Pancreas (tissue), 10 donors: Measurements from ENCODE around the gene LZTS2. TPM values are rescaled to one million over a fixed set of nuclear protein-coding genes. Genes with fewer than 3 reads are reported as not detected.

Source experiments
- ATAC-seq, 4 donors: fragments of 200-7000 bp; cut with Tn5 transposase; one replicate each; pipeline versions ENCODE4 v1.8.0 to v1.9.1; 2020; ENCODE audit warnings: mild to moderate bottlenecking in 4 of 4, moderate library complexity in 4 of 4
- DNase-seq, 6 donors: peaks; one replicate each; pipeline ENCODE4 v3.0.0-alpha.2; 2020
- FAIRE-seq: peaks from 2 replicates; lab custom pipeline; 2012; peaks lifted over from hg19 to GRCh38; lab: Jason Lieb, UNC
- H3K27ac ChIP-seq, 4 donors: fragments of 200-600 bp; sonication (generic); 1 replicate in 3 of 4; 2 replicates in 1 of 4; pipeline versions ENCODE4 v1.5.0 to v1.8.0; 2020
- H3K27me3 ChIP-seq, 4 donors: fragments of 200-600 bp; one replicate each; pipeline ENCODE4 v1.8.0; 2021
- H3K36me3 ChIP-seq, 3 donors: fragments of 200-600 bp; sonication (generic) in 1 of 3; one replicate each; pipeline versions ENCODE4 v1.5.0 to v1.8.0; 2020 to 2021
- H3K4me1 ChIP-seq, 3 donors: fragments of 200-600 bp; one replicate each; pipeline ENCODE4 v1.8.0; 2021
- H3K4me3 ChIP-seq, 4 donors: fragments of 200-600 bp; sonication (generic) in 2 of 4; one replicate each; pipeline versions ENCODE4 v1.5.0 to v1.8.0; 2020 to 2021
- H3K9me3 ChIP-seq, 4 donors: fragments of 200-600 bp; one replicate each; pipeline ENCODE4 v1.8.0; 2021
- CTCF ChIP-seq, 4 donors: fragments of 200-600 bp; sonication (generic) in 3 of 4; IDR thresholded peaks; one replicate each; pipeline versions ENCODE4 v1.5.0 to v1.8.0; 2021; ENCODE audit warnings: antibody characterized with exemption in 4 of 4
- WGBS, 2 donors: extraction: QIAGEN DNeasy Blood & Tissue Kit; methylation state at CpG; one replicate each; pipeline ENCODE4 v1.1.7; 2013; 5-methylcytosine and 5-hydroxymethylcytosine counted together
- intact Hi-C, 3 donors: fragments of 100-400 bp; cut with DNase I; formaldehyde crosslinking; loops; one replicate each; pipeline versions ENCODE4 v1.11.1 to v1.14.2; 2022
- polyA plus RNA-seq, 2 donors: library from polyadenylated mRNA; stranded (reverse); fragments of 200-250 nt; gene quantifications; one replicate each; pipeline ENCODE4 v1.2.3, GENCODE V29; 2013
- total RNA-seq, 6 donors: library from RNA; stranded (reverse); fragmentation: NEBNext Ultra II Directional in 4 of 6; extraction: Animal tissue kit (Norgen Biotek cat#: 25700) in 4 of 6; gene quantifications; one replicate each; pipeline versions ENCODE4 v1.2.1 to v1.2.4, GENCODE V29; 2021 to 2023
- donor health status: healthy with polysubstance abuse.
- donor health status: DM: no; HTN: no; CAD: no; lungs with moderate emphysema.
- donor health status: DM: no; HTN: no; CAD: no.
- donor health status: control.
- donor health status: control.
- donor health status: Bipolar disorder and iron deficiency.
- donor health status: DM: yes; HTN: yes; CAD: no.
- donor health status: DM: no; HTN: no; CAD: no.
- donor health status: DM: no; HTN: no; CAD: no.
- donor health status: DM: yes; HTN: yes; CAD: no.

The LZTS2 gene
- total and polyA plus RNA-seq, 8 donors, result 10.5 to 52.2 (median 17.3) TPM

GRCh38 chr10:101035314-101035713, 35.7 kb downstream of the LZTS2 start:
- intact Hi-C loops, result no loop called here
- Histone ChIP-seq H3K9me3 (no peaks in the 10 kb centered on the region), H3K4me3 (no peak overlapping the region), H3K4me1 (peaks cover 0 to 12% (median 0%) of the 10 kb centered on the region in 3 donors), H3K36me3 (peaks cover 0 to 25% (median 18%) of the 10 kb centered on the region in 3 donors), H3K27ac (no peak overlapping the region), H3K27me3 (no peaks in the 10 kb centered on the region)
- no peak for ATAC-seq
- FAIRE-seq, result no peak
- no peak for TF ChIP-seq CTCF (IDR thresholded peaks at IDR 0.05)
- DNase-seq, result peak in 1 of 6 donors; percentile 72
- 89 to 91% methylated on average over 7 of the region's 7 CpGs for WGBS, 2 donors

DNA sequence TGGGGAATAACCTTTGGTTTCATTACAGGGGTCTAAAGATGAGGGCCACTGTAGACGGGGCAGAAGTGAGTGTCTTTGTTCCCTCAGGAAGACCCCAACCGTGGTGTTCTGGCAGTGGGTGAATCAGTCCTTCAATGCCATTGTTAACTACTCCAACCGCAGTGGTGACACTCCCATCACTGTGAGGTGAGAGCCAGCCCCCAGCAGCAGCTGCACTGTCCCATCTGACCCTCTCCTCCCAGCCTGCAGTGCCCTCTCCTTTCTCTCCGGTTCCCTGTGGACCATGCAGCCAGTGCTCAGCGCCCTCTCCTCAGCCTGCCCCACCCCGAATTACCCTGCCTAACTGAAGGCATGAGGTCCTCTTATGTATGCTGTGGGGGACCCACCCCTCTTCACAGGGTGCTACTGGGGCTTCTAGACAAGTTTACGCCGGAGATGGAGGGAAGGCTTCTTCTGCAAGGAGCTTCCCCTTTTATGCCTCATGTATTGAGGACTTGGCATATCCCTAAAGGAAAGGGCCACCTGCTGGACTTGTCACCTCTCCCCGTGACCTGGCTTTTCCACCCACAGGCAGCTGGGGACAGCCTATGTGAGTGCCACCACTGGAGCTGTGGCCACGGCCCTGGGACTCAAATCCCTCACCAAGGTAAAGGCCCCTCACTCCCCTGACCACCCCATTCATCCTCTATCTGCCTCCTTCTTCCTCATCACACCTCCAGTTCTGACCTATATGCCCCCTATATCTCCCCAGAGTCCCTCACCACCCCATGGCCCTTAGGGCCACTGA, 36.5 kb downstream of the LZTS2 start:
- peaks cover 0 to 25% (median 18%) of the 10 kb centered on the region in 3 donors for H3K36me3 ChIP-seq
- no peaks in the 10 kb centered on the region for H3K27me3 ChIP-seq
- TF ChIP-seq CTCF (IDR thresholded peaks at IDR 0.05), result no peak
- no peak overlapping the region for H3K4me3 ChIP-seq
- H3K9me3 ChIP-seq, result no peaks in the 10 kb centered on the region
- WGBS, 2 donors, result 83% methylated on average over 10 of the region's 10 CpGs
- DNase-seq, result no peak
- peaks cover 0 to 9% (median 0%) of the 10 kb centered on the region in 3 donors for H3K4me1 ChIP-seq
- H3K27ac ChIP-seq, result no peak overlapping the region
- no peak for ATAC-seq
- FAIRE-seq, result no peak
- intact Hi-C loops, result no loop called here

- WGBS, 2 donors, result 77 to 79% methylated on average over 7 of the region's 7 CpGs
- H3K4me3 ChIP-seq, result no peak overlapping the region
- H3K27me3 ChIP-seq, result no peaks in the 10 kb centered on the region
- H3K27ac ChIP-seq, result no peak overlapping the region
- intact Hi-C loops, result no loop called here
- no peak for ATAC-seq
- no peak for DNase-seq
- no peak for FAIRE-seq
- TF ChIP-seq CTCF (IDR thresholded peaks at IDR 0.05), result no peak
- H3K9me3 ChIP-seq, result no peaks in the 10 kb centered on the region
- H3K4me1 ChIP-seq, result peaks cover 0 to 14% (median 0%) of the 10 kb centered on the region in 3 donors
- peaks cover 0 to 25% (median 18%) of the 10 kb centered on the region in 3 donors for H3K36me3 ChIP-seq
These were observed 37.1 kb downstream of the LZTS2 start for GRCh38 chr10:101036726-101037125.

GRCh38 chr10:101038484-101038883, 38.9 kb downstream of the LZTS2 start:
- TF ChIP-seq CTCF (IDR thresholded peaks at IDR 0.05), result no peak
- Histone ChIP-seq H3K27ac (no peak overlapping the region), H3K9me3 (no peaks in the 10 kb centered on the region), H3K36me3 (peaks cover 0 to 25% (median 18%) of the 10 kb centered on the region in 3 donors), H3K4me1 (peaks cover 5 to 12% (median 6%) of the 10 kb centered on the region in 3 donors), H3K27me3 (no peaks in the 10 kb centered on the region), H3K4me3 (no peak overlapping the region)
- DNase-seq, result no peak
- intact Hi-C loops, result no loop called here
- WGBS, 2 donors, result 71 to 81% methylated on average over 5 of the region's 5 CpGs
- ATAC-seq, result no peak
- no peak for FAIRE-seq

DNA sequence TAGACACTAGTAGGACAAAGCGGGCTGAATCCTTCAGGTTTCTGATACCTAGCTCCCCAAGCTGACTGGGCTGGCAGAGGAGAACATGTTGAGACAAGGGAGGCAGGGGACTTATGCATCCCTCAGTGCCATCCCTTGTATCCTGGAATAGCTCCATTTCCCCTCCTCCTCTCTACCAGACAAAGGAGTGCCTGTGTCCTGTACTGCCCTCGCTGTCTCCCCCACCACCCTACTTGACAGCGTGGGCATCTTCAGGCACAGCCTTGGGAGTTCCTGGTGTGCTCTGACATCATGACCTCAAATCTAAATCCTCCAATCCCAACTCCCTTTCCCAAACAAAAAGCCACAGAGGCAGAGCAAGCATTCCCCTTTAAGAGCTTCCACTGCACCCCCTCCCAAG, 40.5 kb downstream of the LZTS2 start:
- peaks cover 0 to 25% (median 18%) of the 10 kb centered on the region in 3 donors for H3K36me3 ChIP-seq
- TF ChIP-seq CTCF (IDR thresholded peaks at IDR 0.05), result no peak
- no peaks in the 10 kb centered on the region for H3K27me3 ChIP-seq
- H3K4me3 ChIP-seq, result no peak overlapping the region
- intact Hi-C loops, result no loop called here
- FAIRE-seq, result no peak
- no peak overlapping the region for H3K27ac ChIP-seq
- 93 to 100% methylated on average over 3 of the region's 3 CpGs for whole genome bisulfite sequencing, 2 donors
- no peak for ATAC-seq
- H3K9me3 ChIP-seq, result no peaks in the 10 kb centered on the region
- DNase-seq, result no peak
- peaks cover 5 to 12% (median 6%) of the 10 kb centered on the region in 3 donors for H3K4me1 ChIP-seq
